HUES48 (cell line): ENCODE data around the gene OR51V1.
"Not testable (repeated sequence)": the region's sequence is repeated elsewhere in the genome, so short reads cannot be mapped to it uniquely, and the experiment has no call there.

Experiments used
- H3K27ac ChIP-seq: one replicate; pipeline ENCODE4 v1.7.0; 2013; ENCODE audit warnings: low read depth, low read length, inconsistent platforms
- H3K27me3 ChIP-seq: 2 replicates; pipeline ENCODE4 v1.6.1; 2013; ENCODE audit warnings: mild to moderate bottlenecking, low read length; ENCODE audit not compliant: control insufficient read depth, insufficient read depth
- H3K36me3 ChIP-seq: 2 replicates; pipeline ENCODE4 v1.6.1; 2013; ENCODE audit warnings: low read length; ENCODE audit not compliant: control insufficient read depth, insufficient read depth
- H3K4me1 ChIP-seq: 2 replicates; pipeline ENCODE4 v1.6.1; 2013; ENCODE audit warnings: mild to moderate bottlenecking, low read length; ENCODE audit not compliant: control insufficient read depth, insufficient read depth
- H3K4me3 ChIP-seq: 2 replicates; pipeline ENCODE4 v1.5.1; 2013; ENCODE audit warnings: mild to moderate bottlenecking, low read depth, low read length
- H3K9ac ChIP-seq: 2 replicates; pipeline ENCODE4 v1.6.1; 2013; ENCODE audit warnings: mild to moderate bottlenecking, low read depth, low read length, moderate library complexity
- H3K9me3 ChIP-seq: 2 replicates; pipeline ENCODE4 v1.6.1; 2013; ENCODE audit warnings: low read length; ENCODE audit not compliant: control insufficient read depth, insufficient read depth

The OR51V1 gene

DNA sequence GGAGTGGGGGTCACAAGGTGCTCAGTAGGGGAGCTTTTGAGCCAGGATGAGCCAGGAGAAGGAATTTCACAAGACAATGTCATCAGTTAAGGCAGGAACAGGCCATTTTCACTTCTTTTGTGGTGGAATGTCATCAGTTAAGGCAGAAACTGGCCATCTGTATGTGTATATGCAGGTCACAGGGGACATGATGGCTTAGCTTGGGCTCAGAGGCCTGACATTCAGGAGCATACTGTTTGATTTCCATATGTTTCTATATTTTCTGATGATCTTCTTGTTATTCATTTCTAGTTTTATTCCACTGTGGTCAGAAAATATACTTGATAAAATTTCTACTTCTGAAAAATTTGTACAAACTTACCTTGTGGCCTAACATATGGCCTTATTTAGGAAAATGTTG is 34.6 kb downstream of the OR51V1 start:
- H3K4me1 ChIP-seq = peaks cover 15% of the 10 kb centered on the region
- not testable (repeated sequence) for H3K4me3 ChIP-seq, H3K27me3 ChIP-seq, H3K9ac ChIP-seq, H3K36me3 ChIP-seq, H3K9me3 ChIP-seq
- H3K27ac ChIP-seq = peak overlapping the region; percentile 58

DNA sequence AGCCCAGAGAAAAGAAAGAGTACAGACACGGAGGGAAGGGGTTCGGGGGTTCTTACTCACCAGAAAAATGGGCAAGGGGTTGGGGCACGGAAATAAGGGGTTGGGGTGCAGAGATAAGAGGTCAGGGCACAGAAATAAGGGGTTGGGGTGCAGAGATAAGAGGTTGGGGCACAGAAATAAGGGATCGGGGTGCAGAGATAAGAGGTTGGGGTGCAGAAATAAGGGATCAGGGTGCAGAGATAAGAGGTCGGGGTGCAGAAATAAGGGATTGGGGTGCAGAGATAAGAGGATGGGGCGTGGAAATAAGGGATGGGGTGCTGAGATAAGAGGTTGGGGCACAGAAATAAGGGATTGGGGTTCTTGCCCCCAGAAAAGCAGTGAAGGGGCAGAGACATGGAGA is 35.7 kb downstream of the OR51V1 start:
- not testable (repeated sequence) for H3K9me3 ChIP-seq, H3K4me3 ChIP-seq, H3K9ac ChIP-seq, H3K27ac ChIP-seq, H3K27me3 ChIP-seq, H3K36me3 ChIP-seq
- H3K4me1 ChIP-seq = peaks cover 15% of the 10 kb centered on the region

DNA sequence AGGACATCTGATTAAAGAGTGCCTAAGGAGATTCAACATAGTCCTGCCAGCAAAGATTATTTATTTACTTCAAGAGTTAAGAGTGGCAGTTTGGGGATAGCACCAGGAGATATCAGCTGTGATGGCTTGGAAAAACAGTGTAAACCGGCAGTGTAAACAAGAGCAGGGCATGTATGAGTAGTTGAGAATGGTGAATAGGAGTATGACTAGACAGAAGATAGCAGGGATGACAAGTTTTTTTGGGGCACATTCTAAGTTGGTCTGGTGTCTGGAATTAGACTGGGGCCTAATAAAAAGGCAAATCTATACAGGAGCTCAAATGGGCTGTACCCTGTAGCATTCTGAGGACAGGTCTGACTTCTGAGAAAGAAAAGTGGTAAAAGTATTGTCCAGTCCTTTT is 39.4 kb downstream of the OR51V1 start:
- not testable (repeated sequence) for H3K9ac ChIP-seq

DNA sequence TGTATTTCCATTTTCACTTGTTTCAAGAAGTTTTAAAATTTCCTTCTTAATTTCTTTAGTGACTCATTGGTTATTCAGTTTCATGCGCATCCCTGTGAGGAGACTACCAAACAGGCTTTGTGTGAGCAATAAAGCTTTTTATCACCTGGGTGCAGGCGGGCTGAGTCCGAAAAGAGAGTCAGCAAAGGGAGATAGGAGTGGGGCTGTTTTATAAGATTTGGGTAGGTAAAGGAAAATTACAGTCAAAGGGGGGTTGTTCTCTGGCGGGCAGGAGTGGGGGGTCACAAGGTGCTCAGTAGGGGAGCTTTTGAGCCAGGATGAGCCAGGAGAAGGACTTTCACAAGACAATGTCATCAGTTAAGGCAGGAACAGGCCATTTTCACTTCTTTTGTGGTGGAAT is 40.3 kb downstream of the OR51V1 start:
- H3K27me3 ChIP-seq, H3K27ac ChIP-seq, H3K4me3 ChIP-seq, H3K9ac ChIP-seq, H3K9me3 ChIP-seq, H3K4me1 ChIP-seq, H3K36me3 ChIP-seq: not testable (repeated sequence)

More for the DNA sequence above, 39.4 kb downstream of the OR51V1 start:
- H3K27me3 ChIP-seq, H3K4me3 ChIP-seq, H3K4me1 ChIP-seq, H3K36me3 ChIP-seq, H3K9me3 ChIP-seq, H3K27ac ChIP-seq: not testable (repeated sequence)

DNA sequence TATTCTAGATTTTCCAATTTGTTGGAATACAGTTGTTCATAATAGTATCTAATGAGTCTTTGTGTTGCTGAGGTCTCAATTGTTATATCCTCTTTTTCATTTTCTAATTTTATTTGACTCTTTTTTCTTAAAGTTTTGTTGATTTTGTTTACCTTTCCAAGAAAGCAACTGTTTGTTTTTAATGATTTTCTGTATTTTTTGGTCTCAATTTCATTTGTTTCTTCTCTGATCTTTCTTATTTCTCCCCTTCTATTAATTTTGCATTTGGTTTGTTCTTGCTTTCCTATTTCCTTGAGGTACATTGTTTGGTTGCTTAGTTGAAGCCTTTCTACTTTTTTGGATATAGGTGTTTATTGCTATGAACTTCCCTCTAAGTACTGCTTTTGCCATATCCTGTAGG is 40.7 kb downstream of the OR51V1 start:
- Histone ChIP-seq H3K4me1 (no peaks in the 10 kb centered on the region), H3K9ac (no peak overlapping the region), H3K9me3 (peaks cover 3% of the 10 kb centered on the region; the same call in 1 of the 2 replicates), H3K4me3 (no peak overlapping the region), H3K27me3 (no peaks in the 10 kb centered on the region), H3K27ac (no peak overlapping the region), H3K36me3 (no peaks in the 10 kb centered on the region)

DNA sequence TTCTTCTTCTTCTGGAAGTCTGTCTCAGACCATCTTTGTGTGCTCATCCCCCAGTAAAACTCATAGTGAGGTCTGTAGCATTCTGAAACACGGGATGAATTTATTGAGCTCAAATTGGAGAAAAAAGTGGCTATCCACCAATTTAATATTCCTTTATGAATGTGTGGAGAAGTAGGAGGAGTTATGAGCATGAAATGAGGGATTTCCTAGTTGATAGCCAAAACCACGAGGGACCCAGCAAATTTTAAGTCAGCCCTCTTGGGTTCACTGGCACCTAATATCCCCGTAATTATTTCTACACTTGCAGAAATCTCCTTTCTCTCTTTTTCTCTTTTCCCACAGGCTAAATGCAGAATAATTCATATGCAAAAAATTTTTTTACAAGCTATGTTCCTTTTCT is 45.8 kb downstream of the OR51V1 start, which contains the start of gene OR52A1:
OR52A1 (minus strand) TSS at position 101 of the 400 bp plus-strand sequence. CDS start 2,388 bp downstream, outside the sequence.
- Histone ChIP-seq H3K4me1 (no peaks in the 10 kb centered on the region), H3K9me3 (peaks cover 3% of the 10 kb centered on the region; the same call in 1 of the 2 replicates), H3K27me3 (no peaks in the 10 kb centered on the region), H3K9ac (no peak within 1 kb of the TSS), H3K27ac (no peak within 1 kb of the TSS), H3K4me3 (no peak within 1 kb of the TSS), H3K36me3 (no peaks in the 10 kb centered on the region)

DNA sequence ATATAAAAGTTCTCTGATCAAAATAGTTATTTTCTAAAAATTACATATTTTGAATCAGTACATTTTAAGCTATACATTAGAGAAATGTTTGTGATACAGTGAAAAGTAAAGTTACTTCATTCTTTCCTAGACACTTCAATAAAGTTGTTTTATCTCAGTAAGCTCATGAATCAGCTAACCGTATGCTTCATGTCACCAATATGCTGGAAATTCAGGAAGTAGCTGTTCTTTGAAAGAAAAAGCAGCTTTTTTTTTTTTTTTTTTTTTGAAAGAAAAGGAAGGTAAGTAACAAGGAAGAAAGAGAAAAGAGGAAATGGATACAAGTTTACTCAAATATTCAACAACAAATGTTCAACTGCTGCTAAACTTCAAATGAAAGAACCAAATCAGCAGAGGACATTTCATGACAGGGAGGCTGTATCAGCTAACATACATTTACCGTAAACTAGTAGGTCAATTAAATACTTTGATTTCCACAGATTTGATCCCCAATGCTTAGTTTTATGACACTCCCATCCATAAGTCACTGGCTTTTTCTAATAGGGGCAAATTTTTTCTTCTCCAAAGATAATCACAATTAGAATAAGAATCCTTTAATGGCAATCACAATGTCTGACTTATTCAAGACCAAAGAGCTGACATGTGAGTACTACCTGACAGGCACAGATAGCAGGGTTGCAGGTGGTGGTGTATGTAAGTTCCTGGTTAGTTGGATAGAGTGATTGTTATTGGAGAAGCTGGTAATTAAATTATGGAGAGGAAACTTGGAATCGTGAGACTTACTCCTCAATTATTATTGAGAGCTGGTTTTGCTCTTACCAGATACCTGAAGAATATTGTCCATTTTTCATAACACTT is 46.7 kb downstream of the OR51V1 start:
- Histone ChIP-seq H3K27ac (no peak overlapping the region), H3K4me1 (no peaks in the 10 kb centered on the region), H3K36me3 (no peaks in the 10 kb centered on the region), H3K9me3 (no peaks in the 10 kb centered on the region), H3K27me3 (no peaks in the 10 kb centered on the region), H3K9ac (no peak overlapping the region), H3K4me3 (no peak overlapping the region)

DNA sequence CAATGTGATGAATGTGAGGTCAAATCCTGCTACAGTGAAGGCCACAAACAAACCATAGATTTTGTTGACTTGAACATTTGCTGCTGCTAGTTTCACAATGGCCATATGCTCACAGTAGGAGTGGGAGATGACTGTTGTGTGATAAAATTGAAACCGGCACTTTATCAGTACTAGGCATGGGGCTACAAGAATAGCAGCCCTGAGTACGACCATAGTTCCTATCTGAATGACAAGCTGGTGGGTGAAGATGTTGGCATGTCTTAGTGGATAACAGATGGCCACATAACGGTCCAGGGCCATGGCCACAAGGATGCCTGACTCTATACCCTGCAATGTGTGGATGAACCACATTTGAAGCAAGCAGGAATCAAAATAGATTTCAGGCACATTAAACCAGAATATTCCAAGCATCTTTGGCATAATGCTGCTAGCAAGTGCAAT is 48.7 kb downstream of the OR51V1 start:
- Histone ChIP-seq H3K9me3 (no peaks in the 10 kb centered on the region), H3K27ac (no peak overlapping the region), H3K27me3 (no peaks in the 10 kb centered on the region), H3K4me3 (no peak overlapping the region), H3K36me3 (no peaks in the 10 kb centered on the region), H3K9ac (no peak overlapping the region), H3K4me1 (no peaks in the 10 kb centered on the region)
